ENCODE data around the gene CCNJL. TPM values are rescaled to one million over a fixed set of nuclear protein-coding genes. Genes with fewer than 3 reads are reported as not detected.

Gene CCNJL
- total and polyA plus RNA-seq, 2 experiments from 2014 or later, result 28.4 to 29.2 TPM

DNA sequence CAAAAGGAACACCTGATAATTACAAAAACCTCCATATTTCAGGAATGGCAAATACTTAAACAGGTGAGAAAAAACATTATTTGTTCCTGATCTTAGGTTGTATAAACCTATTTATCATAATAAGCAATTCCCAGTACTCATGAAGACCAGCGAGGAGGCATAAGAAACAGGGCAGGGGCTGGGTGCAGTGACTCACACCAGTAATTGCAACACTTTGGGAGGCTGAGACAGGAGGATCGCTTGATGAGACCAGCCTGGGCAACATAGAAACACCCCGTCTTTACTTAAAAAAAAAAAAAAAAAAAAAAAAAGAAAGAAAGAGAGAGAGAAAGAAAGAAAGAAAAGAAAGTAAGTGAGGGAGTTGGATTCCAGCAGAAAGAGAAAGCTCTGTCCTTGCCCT is 21.6 kb downstream of the CCNJL start (continued):
- TF ChIP-seq, protein P1, sequence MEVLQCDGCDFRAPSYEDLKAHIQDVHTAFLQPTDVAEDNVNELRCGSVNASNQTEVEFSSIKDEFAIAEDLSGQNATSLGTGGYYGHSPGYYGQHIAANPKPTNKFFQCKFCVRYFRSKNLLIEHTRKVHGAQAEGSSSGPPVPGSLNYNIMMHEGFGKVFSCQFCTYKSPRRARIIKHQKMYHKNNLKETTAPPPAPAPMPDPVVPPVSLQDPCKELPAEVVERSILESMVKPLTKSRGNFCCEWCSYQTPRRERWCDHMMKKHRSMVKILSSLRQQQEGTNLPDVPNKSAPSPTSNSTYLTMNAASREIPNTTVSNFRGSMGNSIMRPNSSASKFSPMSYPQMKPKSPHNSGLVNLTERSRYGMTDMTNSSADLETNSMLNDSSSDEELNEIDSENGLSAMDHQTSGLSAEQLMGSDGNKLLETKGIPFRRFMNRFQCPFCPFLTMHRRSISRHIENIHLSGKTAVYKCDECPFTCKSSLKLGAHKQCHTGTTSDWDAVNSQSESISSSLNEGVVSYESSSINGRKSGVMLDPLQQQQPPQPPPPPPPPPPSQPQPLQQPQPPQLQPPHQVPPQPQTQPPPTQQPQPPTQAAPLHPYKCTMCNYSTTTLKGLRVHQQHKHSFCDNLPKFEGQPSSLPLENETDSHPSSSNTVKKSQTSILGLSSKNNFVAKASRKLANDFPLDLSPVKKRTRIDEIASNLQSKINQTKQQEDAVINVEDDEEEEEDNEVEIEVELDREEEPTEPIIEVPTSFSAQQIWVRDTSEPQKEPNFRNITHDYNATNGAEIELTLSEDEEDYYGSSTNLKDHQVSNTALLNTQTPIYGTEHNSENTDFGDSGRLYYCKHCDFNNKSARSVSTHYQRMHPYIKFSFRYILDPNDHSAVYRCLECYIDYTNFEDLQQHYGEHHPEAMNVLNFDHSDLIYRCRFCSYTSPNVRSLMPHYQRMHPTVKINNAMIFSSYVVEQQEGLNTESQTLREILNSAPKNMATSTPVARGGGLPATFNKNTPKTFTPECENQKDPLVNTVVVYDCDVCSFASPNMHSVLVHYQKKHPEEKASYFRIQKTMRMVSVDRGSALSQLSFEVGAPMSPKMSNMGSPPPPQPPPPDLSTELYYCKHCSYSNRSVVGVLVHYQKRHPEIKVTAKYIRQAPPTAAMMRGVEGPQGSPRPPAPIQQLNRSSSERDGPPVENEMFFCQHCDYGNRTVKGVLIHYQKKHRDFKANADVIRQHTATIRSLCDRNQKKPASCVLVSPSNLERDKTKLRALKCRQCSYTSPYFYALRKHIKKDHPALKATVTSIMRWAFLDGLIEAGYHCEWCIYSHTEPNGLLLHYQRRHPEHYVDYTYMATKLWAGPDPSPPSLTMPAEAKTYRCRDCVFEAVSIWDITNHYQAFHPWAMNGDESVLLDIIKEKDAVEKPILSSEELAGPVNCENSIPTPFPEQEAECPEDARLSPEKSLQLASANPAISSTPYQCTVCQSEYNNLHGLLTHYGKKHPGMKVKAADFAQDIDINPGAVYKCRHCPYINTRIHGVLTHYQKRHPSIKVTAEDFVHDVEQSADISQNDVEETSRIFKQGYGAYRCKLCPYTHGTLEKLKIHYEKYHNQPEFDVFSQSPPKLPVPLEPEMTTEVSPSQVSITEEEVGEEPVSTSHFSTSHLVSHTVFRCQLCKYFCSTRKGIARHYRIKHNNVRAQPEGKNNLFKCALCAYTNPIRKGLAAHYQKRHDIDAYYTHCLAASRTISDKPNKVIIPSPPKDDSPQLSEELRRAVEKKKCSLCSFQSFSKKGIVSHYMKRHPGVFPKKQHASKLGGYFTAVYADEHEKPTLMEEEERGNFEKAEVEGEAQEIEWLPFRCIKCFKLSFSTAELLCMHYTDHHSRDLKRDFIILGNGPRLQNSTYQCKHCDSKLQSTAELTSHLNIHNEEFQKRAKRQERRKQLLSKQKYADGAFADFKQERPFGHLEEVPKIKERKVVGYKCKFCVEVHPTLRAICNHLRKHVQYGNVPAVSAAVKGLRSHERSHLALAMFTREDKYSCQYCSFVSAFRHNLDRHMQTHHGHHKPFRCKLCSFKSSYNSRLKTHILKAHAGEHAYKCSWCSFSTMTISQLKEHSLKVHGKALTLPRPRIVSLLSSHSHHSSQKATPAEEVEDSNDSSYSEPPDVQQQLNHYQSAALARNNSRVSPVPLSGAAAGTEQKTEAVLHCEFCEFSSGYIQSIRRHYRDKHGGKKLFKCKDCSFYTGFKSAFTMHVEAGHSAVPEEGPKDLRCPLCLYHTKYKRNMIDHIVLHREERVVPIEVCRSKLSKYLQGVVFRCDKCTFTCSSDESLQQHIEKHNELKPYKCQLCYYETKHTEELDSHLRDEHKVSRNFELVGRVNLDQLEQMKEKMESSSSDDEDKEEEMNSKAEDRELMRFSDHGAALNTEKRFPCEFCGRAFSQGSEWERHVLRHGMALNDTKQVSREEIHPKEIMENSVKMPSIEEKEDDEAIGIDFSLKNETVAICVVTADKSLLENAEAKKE (CRISPR knock-in tag; IDR thresholded peaks at IDR 0.05), result no peak
- TF ChIP-seq ZNF114 (CRISPR knock-in tag; IDR thresholded peaks at IDR 0.05) (no peak), CREB1 (CRISPR knock-in tag; IDR thresholded peaks at IDR 0.05; ENCODE audit: low read depth) (no peak), POLR2AphosphoS5 (IDR thresholded peaks at IDR 0.05; ENCODE audit: low read depth) (no peak), STAT1 (IDR thresholded peaks at IDR 0.05; ENCODE audit: unreplicated experiment) (no peak)
- TF ChIP-seq, protein P2, sequence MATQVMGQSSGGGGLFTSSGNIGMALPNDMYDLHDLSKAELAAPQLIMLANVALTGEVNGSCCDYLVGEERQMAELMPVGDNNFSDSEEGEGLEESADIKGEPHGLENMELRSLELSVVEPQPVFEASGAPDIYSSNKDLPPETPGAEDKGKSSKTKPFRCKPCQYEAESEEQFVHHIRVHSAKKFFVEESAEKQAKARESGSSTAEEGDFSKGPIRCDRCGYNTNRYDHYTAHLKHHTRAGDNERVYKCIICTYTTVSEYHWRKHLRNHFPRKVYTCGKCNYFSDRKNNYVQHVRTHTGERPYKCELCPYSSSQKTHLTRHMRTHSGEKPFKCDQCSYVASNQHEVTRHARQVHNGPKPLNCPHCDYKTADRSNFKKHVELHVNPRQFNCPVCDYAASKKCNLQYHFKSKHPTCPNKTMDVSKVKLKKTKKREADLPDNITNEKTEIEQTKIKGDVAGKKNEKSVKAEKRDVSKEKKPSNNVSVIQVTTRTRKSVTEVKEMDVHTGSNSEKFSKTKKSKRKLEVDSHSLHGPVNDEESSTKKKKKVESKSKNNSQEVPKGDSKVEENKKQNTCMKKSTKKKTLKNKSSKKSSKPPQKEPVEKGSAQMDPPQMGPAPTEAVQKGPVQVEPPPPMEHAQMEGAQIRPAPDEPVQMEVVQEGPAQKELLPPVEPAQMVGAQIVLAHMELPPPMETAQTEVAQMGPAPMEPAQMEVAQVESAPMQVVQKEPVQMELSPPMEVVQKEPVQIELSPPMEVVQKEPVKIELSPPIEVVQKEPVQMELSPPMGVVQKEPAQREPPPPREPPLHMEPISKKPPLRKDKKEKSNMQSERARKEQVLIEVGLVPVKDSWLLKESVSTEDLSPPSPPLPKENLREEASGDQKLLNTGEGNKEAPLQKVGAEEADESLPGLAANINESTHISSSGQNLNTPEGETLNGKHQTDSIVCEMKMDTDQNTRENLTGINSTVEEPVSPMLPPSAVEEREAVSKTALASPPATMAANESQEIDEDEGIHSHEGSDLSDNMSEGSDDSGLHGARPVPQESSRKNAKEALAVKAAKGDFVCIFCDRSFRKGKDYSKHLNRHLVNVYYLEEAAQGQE (IDR thresholded peaks at IDR 0.05; ENCODE audit: unreplicated experiment), result no peak
